IMR-90 (cell line): Measurements from ENCODE around the gene LNP1. TPM values are rescaled to one million over a fixed set of nuclear protein-coding genes. Genes with fewer than 3 reads are reported as not detected.

Source experiments
- ATAC-seq: fragments of 200-7000 bp; cut with Tn5 transposase; 2 replicates; pipeline ENCODE4 v1.9.1; 2020; ENCODE audit warnings: low read depth, mild to moderate bottlenecking, moderate library complexity
- BruUV-seq: library from RNA; stranded (reverse); fragments of 400-500 nt; replicated peaks from 2 replicates; lab custom pipeline; 2021; lab: Mats Ljungman, UMichigan
- CTCF ChIA-PET: fragments of 300-600 bp; formaldehyde crosslinking; extraction: SDS; loops from one replicate; lab custom pipeline; 2021; ENCODE audit warnings: antibody characterized with exemption; lab: Yijun Ruan, JAX
- POLR2A ChIA-PET: fragments of 300-600 bp; sonication (Branson Sonifier 250); formaldehyde crosslinking; loops from one replicate; lab custom pipeline; 2022; ENCODE audit warnings: antibody characterized with exemption; ENCODE audit not compliant: unreplicated experiment; lab: Charles Lee
- DNase-seq: peaks from one replicate; pipeline ENCODE4 v3.0.0; 2013
- H2AFZ ChIP-seq: replicated peaks from 2 replicates; pipeline ENCODE3; 2013; ENCODE audit warnings: low read length, mild to moderate bottlenecking; ENCODE audit not compliant: poor library complexity
- H2AK5ac ChIP-seq: 2 replicates; pipeline ENCODE4 v1.6.1; 2013; ENCODE audit warnings: low read depth, low read length, inconsistent platforms
- H2AK9ac ChIP-seq: replicated peaks from 2 replicates; pipeline ENCODE3; 2013; ENCODE audit warnings: mild to moderate bottlenecking, low read depth, low read length, moderate library complexity; ENCODE audit not compliant: poor library complexity
- H2BK120ac ChIP-seq: 2 replicates; pipeline ENCODE4 v1.6.1; 2013; ENCODE audit warnings: low read depth, low read length, inconsistent platforms
- H2BK15ac ChIP-seq: 3 replicates; pipeline ENCODE4 v1.6.1; 2013; ENCODE audit warnings: low read depth, low read length, inconsistent platforms
- H2BK20ac ChIP-seq: 2 replicates; pipeline ENCODE4 v1.6.1; 2013; ENCODE audit warnings: low read depth, mild to moderate bottlenecking, inconsistent platforms, low read length, moderate library complexity
- H2BK5ac ChIP-seq: 2 replicates; pipeline ENCODE4 v1.6.1; 2013; ENCODE audit warnings: mild to moderate bottlenecking, low read depth, low read length, inconsistent platforms; ENCODE audit not compliant: poor library complexity, severe bottlenecking
- H3K14ac ChIP-seq: replicated peaks from 2 replicates; pipeline ENCODE4 v1.6.1; 2013; ENCODE audit warnings: low read depth, low read length, inconsistent platforms
- H3K18ac ChIP-seq: 2 replicates; pipeline ENCODE4 v1.6.1; 2013; ENCODE audit warnings: low read depth, low read length, control low read depth
- H3K23ac ChIP-seq: 2 replicates; pipeline ENCODE4 v1.6.1; 2013; ENCODE audit warnings: low read depth, low read length, inconsistent platforms
- H3K27ac ChIP-seq: 2 replicates; pipeline ENCODE4 v1.5.1; 2013; ENCODE audit warnings: mild to moderate bottlenecking, control low read depth, low read length; ENCODE audit not compliant: insufficient read depth
- H3K27me3 ChIP-seq: 2 replicates; pipeline ENCODE4 v1.6.1; 2013; ENCODE audit warnings: low read length; ENCODE audit not compliant: control insufficient read depth, insufficient read depth
- H3K36me3 ChIP-seq: 2 replicates; pipeline ENCODE4 v1.6.1; 2013; ENCODE audit warnings: low read length, mixed read lengths; ENCODE audit not compliant: control insufficient read depth, insufficient read depth
- H3K4ac ChIP-seq: 2 replicates; pipeline ENCODE4 v1.6.1; 2013; ENCODE audit warnings: low read depth, low read length, inconsistent platforms
- H3K4me1 ChIP-seq: 2 replicates; pipeline ENCODE4 v1.6.1; 2013; ENCODE audit warnings: low read length, mixed read lengths; ENCODE audit not compliant: control insufficient read depth, insufficient read depth
- H3K4me2 ChIP-seq: 2 replicates; pipeline ENCODE4 v1.6.1; 2013; ENCODE audit warnings: low read depth, mild to moderate bottlenecking, control low read depth, low read length, moderate library complexity
- H3K4me3 ChIP-seq: 2 replicates; pipeline ENCODE4 v1.5.1; 2013; ENCODE audit warnings: low read depth, mild to moderate bottlenecking, control low read depth, low read length, moderate library complexity; ENCODE audit not compliant: insufficient read depth
- H3K56ac ChIP-seq: 2 replicates; pipeline ENCODE4 v1.6.1; 2013; ENCODE audit warnings: low read length, inconsistent platforms; ENCODE audit not compliant: insufficient read depth; ENCODE audit errors: extremely low read depth
- H3K79me1 ChIP-seq, 2 experiments: 2 replicates each; pipeline ENCODE4 v1.6.1; 2013; ENCODE audit warnings: low read length in 2 of 2, inconsistent platforms in 1 of 2, low read depth in 1 of 2
- H3K9ac ChIP-seq: 2 replicates; pipeline ENCODE4 v1.6.1; 2013; ENCODE audit warnings: low read depth, low read length, control low read depth
- H3K9me1 ChIP-seq: 2 replicates; pipeline ENCODE4 v1.6.1; 2013; ENCODE audit warnings: low read length, inconsistent platforms; ENCODE audit not compliant: insufficient read depth
- H3K9me3 ChIP-seq: 2 replicates; pipeline ENCODE4 v1.6.1; 2013; ENCODE audit warnings: low read length; ENCODE audit not compliant: control insufficient read depth, insufficient read depth
- H4K20me1 ChIP-seq: 2 replicates; pipeline ENCODE4 v1.6.1; 2013; ENCODE audit warnings: low read length, inconsistent platforms; ENCODE audit not compliant: insufficient read depth
- H4K5ac ChIP-seq: 2 replicates; pipeline ENCODE4 v1.6.1; 2013; ENCODE audit warnings: mild to moderate bottlenecking, low read depth, low read length, control low read depth
- H4K8ac ChIP-seq, 2 experiments: 2 replicates each; pipeline ENCODE4 v1.6.1; 2013; ENCODE audit warnings: low read depth in 2 of 2, low read length in 2 of 2, control low read depth in 1 of 2, inconsistent platforms in 1 of 2
- H4K91ac ChIP-seq: 2 replicates; pipeline ENCODE4 v1.6.1; 2013; ENCODE audit warnings: low read depth, low read length, inconsistent platforms; ENCODE audit not compliant: insufficient read depth
- BHLHE40 ChIP-seq: fragments of 150-350 bp; IDR thresholded peaks from 2 replicates; pipeline ENCODE4 v1.6.1; 2016; ENCODE audit warnings: mild to moderate bottlenecking, low read depth, low read length
- CEBPB ChIP-seq: IDR thresholded peaks from 2 replicates; pipeline ENCODE4 v1.6.1; 2012; ENCODE audit warnings: low read depth, low read length, improper control_type of control experiment
- CHD1 ChIP-seq: IDR thresholded peaks from 2 replicates; pipeline ENCODE4 v1.6.1; 2012; ENCODE audit warnings: low read depth, low read length, improper control_type of control experiment
- MAFK ChIP-seq: IDR thresholded peaks from 2 replicates; pipeline ENCODE4 v1.6.1; 2012; ENCODE audit warnings: low read depth, low read length, improper control_type of control experiment
- MAZ ChIP-seq: IDR thresholded peaks from 2 replicates; pipeline ENCODE4 v1.6.1; 2012; ENCODE audit warnings: low read depth, mild to moderate bottlenecking, low read length, improper control_type of control experiment, moderate library complexity, borderline replicate concordance
- MXI1 ChIP-seq: IDR thresholded peaks from 2 replicates; pipeline ENCODE4 v1.6.1; 2012; ENCODE audit warnings: low read depth, mild to moderate bottlenecking, low read length, moderate library complexity, borderline replicate concordance
- POLR2A ChIP-seq: IDR thresholded peaks from 2 replicates; pipeline ENCODE4 v1.6.1; 2012; ENCODE audit warnings: mild to moderate bottlenecking, low read depth, low read length
- RFX5 ChIP-seq: IDR thresholded peaks from 2 replicates; pipeline ENCODE4 v1.8.0; 2012; ENCODE audit warnings: low read depth, mild to moderate bottlenecking, low read length, moderate library complexity
- WGBS, 2 experiments: methylation state at CpG; one replicate each; pipeline versions ENCODE4 v1.1.5 to v1.1.7; 2013; ENCODE audit warnings: missing lambda C conversion rate in 2 of 2; ENCODE audit not compliant: insufficient read length in 1 of 2; ENCODE audit errors: extremely low coverage in 2 of 2; 5-methylcytosine and 5-hydroxymethylcytosine counted together
- dilution Hi-C: fragments of 300-500 bp; cut with HindIII; formaldehyde crosslinking; loops from one replicate; pipeline ENCODE4 v1.14.3; 2018; ENCODE audit warnings: low sequenced_read_pairs; ENCODE audit not compliant: unreplicated experiment
- in situ Hi-C: fragments of 300-500 bp; cut with MboI; formaldehyde crosslinking; loops from 3 replicates; pipeline ENCODE4 v1.14.3; 2019; ENCODE audit warnings: low sequenced_read_pairs, inconsistent platforms, mixed read lengths
- intact Hi-C: fragments of 100-400 bp; cut with micrococcal nuclease; formaldehyde crosslinking; loops from 2 replicates; pipeline ENCODE4 v1.10.0; 2022
- polyA plus RNA-seq, 3 experiments: library from polyadenylated mRNA; depleted of rRNA; stranded (reverse); fragments of >200 nt; gene quantifications; 2 replicates each; pipeline ENCODE4 v1.2.3, GENCODE V29; 2012; ENCODE audit warnings: low replicate concordance in 1 of 3
- total RNA-seq: library from RNA; depleted of rRNA; stranded (reverse); fragments of >200 nt; gene quantifications from 2 replicates; pipeline ENCODE4 v1.2.3, GENCODE V29; 2012
- TF ChIP-seq, protein P1 (sequence below): fragments of 150-350 bp; IDR thresholded peaks from 2 replicates; pipeline ENCODE4 v1.6.1; 2016; ENCODE audit warnings: low read depth, mild to moderate bottlenecking, low read length, moderate library complexity, borderline replicate concordance

LNP1 gene
- total and polyA plus RNA-seq, 2 of the 4 experiments (the other 2 are of a cell fraction) = 2.2 to 2.4 TPM

GRCh38 chr3:100429187-100429716, 27.9 kb downstream of the LNP1 start:
- Histone ChIP-seq H3K56ac (no peak overlapping the region), H2BK15ac (no peak overlapping the region), H2AFZ (no peak overlapping the region), H3K79me1 (no peaks in the 10 kb centered on the region), H3K9ac (no peak overlapping the region), H3K4ac (no peak overlapping the region), H2AK5ac (no peak overlapping the region), H3K36me3 (no peaks in the 10 kb centered on the region), H3K23ac (no peak overlapping the region), H4K8ac (no peak overlapping the region), H2BK20ac (no peak overlapping the region), H2AK9ac (no peak overlapping the region), H3K9me3 (no peaks in the 10 kb centered on the region), H4K5ac (no peak overlapping the region), H3K14ac (no peak overlapping the region), H2BK5ac (no peak overlapping the region), H3K9me1 (no peaks in the 10 kb centered on the region; the same call in 1 of the 2 replicates), H3K18ac (no peak overlapping the region; the same call in 1 of the 2 replicates), H2BK120ac (no peak overlapping the region), H4K20me1 (no peaks in the 10 kb centered on the region), H3K27me3 (no peaks in the 10 kb centered on the region), H3K27ac (no peak overlapping the region), H4K91ac (no peak overlapping the region), H3K4me1 (peaks cover 2% of the 10 kb centered on the region; the same call in 1 of the 2 replicates), H3K4me2 (peak overlapping the region; percentile 54; the same call in 1 of the 2 replicates), H3K4me3 (no peak overlapping the region)
- intact Hi-C loops = no loop called here
- WGBS, 2 experiments = no CpG with 5 or more reads among the region's 2 CpGs
- no peak for TF ChIP-seq MXI1
- no peak for TF ChIP-seq CHD1
- TF ChIP-seq BHLHE40 = no peak
- TF ChIP-seq RFX5 = no peak
- TF ChIP-seq MAZ = no peak
- no peak for TF ChIP-seq MAFK
- TF ChIP-seq, protein P1, sequence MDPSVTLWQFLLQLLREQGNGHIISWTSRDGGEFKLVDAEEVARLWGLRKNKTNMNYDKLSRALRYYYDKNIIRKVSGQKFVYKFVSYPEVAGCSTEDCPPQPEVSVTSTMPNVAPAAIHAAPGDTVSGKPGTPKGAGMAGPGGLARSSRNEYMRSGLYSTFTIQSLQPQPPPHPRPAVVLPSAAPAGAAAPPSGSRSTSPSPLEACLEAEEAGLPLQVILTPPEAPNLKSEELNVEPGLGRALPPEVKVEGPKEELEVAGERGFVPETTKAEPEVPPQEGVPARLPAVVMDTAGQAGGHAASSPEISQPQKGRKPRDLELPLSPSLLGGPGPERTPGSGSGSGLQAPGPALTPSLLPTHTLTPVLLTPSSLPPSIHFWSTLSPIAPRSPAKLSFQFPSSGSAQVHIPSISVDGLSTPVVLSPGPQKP = no peak
- TF ChIP-seq POLR2A = no peak
- TF ChIP-seq CEBPB = no peak
- ATAC-seq (no peak), DNase-seq (no peak)
- no TSS peak for BruUV-seq
- dilution Hi-C loops = no loop called here
- POLR2A ChIA-PET = no interaction called here
- in situ Hi-C loops = no loop called here
- CTCF ChIA-PET = no interaction called here
